KBM-7 (cell line): ENCODE data around the gene PIAS4.
"Not testable (repeated sequence)": the region's sequence is repeated elsewhere in the genome, so short reads cannot be mapped to it uniquely, and the experiment has no call there.

ENCODE experiments used
- DNase-seq: peaks from one replicate; pipeline ENCODE4 v3.0.0-alpha.2; 2015
- in situ Hi-C: fragments of 300-500 bp; cut with MboI; formaldehyde crosslinking; loops from 2 replicates; pipeline ENCODE4 v1.14.3; 2020; ENCODE audit warnings: low sequenced_read_pairs, low pct_unique_long_range_greater_than_20kb, mixed read lengths

The PIAS4 gene

GRCh38 chr19:3987619-3988371 is 19.7 kb upstream of the PIAS4 start:
- in situ Hi-C loops: no loop called here

GRCh38 chr19:3990815-3991117 is 16.8 kb upstream of the PIAS4 start:
- no peak for DNase-seq
- in situ Hi-C loops: no loop called here

More at GRCh38 chr19:3987619-3988371, 19.7 kb upstream of the PIAS4 start:
- DNase-seq: peak; percentile 90

- no peak for DNase-seq
- in situ Hi-C loops: no loop called here
These were observed 11.9 kb upstream of the PIAS4 start for GRCh38 chr19:3995607-3996006.

- in situ Hi-C loops, DNase-seq: not testable (repeated sequence)
These were observed 8.7 kb upstream of the PIAS4 start for GRCh38 chr19:3998667-3999412.

GRCh38 chr19:4000798-4001197 is 6.7 kb upstream of the PIAS4 start:
- in situ Hi-C loops, DNase-seq: not testable (repeated sequence)

- in situ Hi-C loops, DNase-seq: not testable (repeated sequence)
These were observed 2.1 kb upstream of the PIAS4 start for GRCh38 chr19:4005436-4005835.

- peak; percentile 24 for DNase-seq
- in situ Hi-C loops: no loop called here
These were observed 452 bp downstream of the PIAS4 start for GRCh38 chr19:4007836-4008539.

- DNase-seq: no peak
- in situ Hi-C loops: no loop called here
These were observed 2.7 kb downstream of the PIAS4 start for GRCh38 chr19:4009990-4010807.

- in situ Hi-C loops: no loop called here
- no peak for DNase-seq
These were observed 3.2 kb downstream of the PIAS4 start for GRCh38 chr19:4010808-4011110.

GRCh38 chr19:4011430-4011829 is 3.9 kb downstream of the PIAS4 start:
- DNase-seq, in situ Hi-C loops: not testable (repeated sequence)

- DNase-seq: no peak
These were observed 4.8 kb downstream of the PIAS4 start for GRCh38 chr19:4012092-4012974.

GRCh38 chr19:4012975-4013634 is 5.6 kb downstream of the PIAS4 start:
- no peak for DNase-seq
- in situ Hi-C loops: no loop called here

More at GRCh38 chr19:4012092-4012974, 4.8 kb downstream of the PIAS4 start:
- in situ Hi-C loops: no loop called here

GRCh38 chr19:4013886-4014540 is 6.5 kb downstream of the PIAS4 start:
- no peak for DNase-seq
- in situ Hi-C loops: no loop called here

- in situ Hi-C loops: no loop called here
- peak; percentile 28 for DNase-seq
These were observed 7.3 kb downstream of the PIAS4 start for GRCh38 chr19:4014541-4015491.

- in situ Hi-C loops: no loop called here
- no peak for DNase-seq
These were observed 8.3 kb downstream of the PIAS4 start for GRCh38 chr19:4015705-4016402.

- no peak for DNase-seq
- in situ Hi-C loops: no loop called here
These were observed 8.9 kb downstream of the PIAS4 start for GRCh38 chr19:4016486-4016885.
